Testis (tissue), 2 donors: ENCODE results near the gene TRIO.

Source experiments
- CTCF ChIP-seq, 3 experiments: fragments of 450-650 bp in 2 of 3; fragments of 200-600 bp in 1 of 3; sonication (generic) in 1 of 3; IDR thresholded peaks; one replicate each; pipeline ENCODE4 v1.5.1; 2016 to 2019; ENCODE audit warnings: antibody characterized with exemption in 3 of 3, mild to moderate bottlenecking in 2 of 3, moderate library complexity in 1 of 3
- POLR2A ChIP-seq: fragments of 450-650 bp; IDR thresholded peaks from one replicate; pipeline ENCODE4 v1.6.1; 2017; ENCODE audit warnings: antibody characterized with exemption, mild to moderate bottlenecking, moderate library complexity

- TF ChIP-seq CTCF (IDR thresholded peaks at IDR 0.05): no peak
- TF ChIP-seq POLR2A: no peak
Measured at GRCh38 chr5:14267991-14268708, 125.0 kb downstream of the TRIO start.
